Effector memory CD4-positive, alpha-beta T cell (primary cell): Measurements from ENCODE around the gene CRYBG3.

ENCODE experiments used
- DNase-seq, 3 donors: peaks; one replicate each; pipeline ENCODE4 v3.0.0-alpha.2; 2020
- H3K27ac ChIP-seq: 2 replicates; pipeline ENCODE4 v1.7.0; 2013; ENCODE audit warnings: mild to moderate bottlenecking, low read length, moderate library complexity; ENCODE audit not compliant: insufficient read depth, poor library complexity, severe bottlenecking
- H3K27me3 ChIP-seq: replicated peaks from 2 replicates; pipeline ENCODE4 v1.7.0; 2013; ENCODE audit warnings: mild to moderate bottlenecking, low read length; ENCODE audit not compliant: insufficient read depth, control insufficient read depth, poor library complexity, severe bottlenecking
- H3K36me3 ChIP-seq: 2 replicates; pipeline ENCODE4 v1.7.0; 2013; ENCODE audit warnings: mild to moderate bottlenecking, low read length, moderate library complexity; ENCODE audit not compliant: control insufficient read depth, insufficient read depth
- H3K4me1 ChIP-seq: 2 replicates; pipeline ENCODE4 v1.7.0; 2013; ENCODE audit warnings: low read length, mild to moderate bottlenecking; ENCODE audit not compliant: control insufficient read depth, insufficient read depth, poor library complexity, severe bottlenecking
- H3K4me3 ChIP-seq: 2 replicates; pipeline ENCODE4 v1.7.0; 2013; ENCODE audit warnings: low read length, low read depth, mild to moderate bottlenecking; ENCODE audit not compliant: insufficient read depth, poor library complexity, severe bottlenecking
- H3K9me3 ChIP-seq: 2 replicates; pipeline ENCODE4 v1.7.0; 2013; ENCODE audit warnings: mild to moderate bottlenecking, low read length, moderate library complexity; ENCODE audit not compliant: control insufficient read depth

CRYBG3 gene

GRCh38 chr3:97983933-97984491 is 162.2 kb downstream of the CRYBG3 start:
- DNase-seq, result no peak
- no peaks in the 10 kb centered on the region for H3K4me1 ChIP-seq
- H3K36me3 ChIP-seq, result no peaks in the 10 kb centered on the region
- H3K27ac ChIP-seq, result no peak overlapping the region
- no peaks in the 10 kb centered on the region for H3K9me3 ChIP-seq
- peaks cover 2% of the 10 kb centered on the region for H3K27me3 ChIP-seq
- H3K4me3 ChIP-seq, result no peak overlapping the region

GRCh38 chr3:97987306-97987705 is 165.5 kb downstream of the CRYBG3 start:
- DNase-seq, result no peak
- H3K4me3 ChIP-seq, result no peak overlapping the region
- peaks cover 2% of the 10 kb centered on the region for H3K27me3 ChIP-seq
- H3K27ac ChIP-seq, result no peak overlapping the region
- no peaks in the 10 kb centered on the region for H3K4me1 ChIP-seq
- no peaks in the 10 kb centered on the region for H3K36me3 ChIP-seq
- H3K9me3 ChIP-seq, result no peaks in the 10 kb centered on the region

GRCh38 chr3:97988784-97989568 is 167.2 kb downstream of the CRYBG3 start:
- Histone ChIP-seq H3K4me3 (no peak overlapping the region), H3K9me3 (no peaks in the 10 kb centered on the region), H3K27me3 (peaks cover 2% of the 10 kb centered on the region), H3K27ac (no peak overlapping the region), H3K4me1 (no peaks in the 10 kb centered on the region), H3K36me3 (no peaks in the 10 kb centered on the region)
- DNase-seq, result no peak

GRCh38 chr3:97990624-97991292 is 168.9 kb downstream of the CRYBG3 start:
- Histone ChIP-seq H3K36me3 (no peaks in the 10 kb centered on the region), H3K4me1 (no peaks in the 10 kb centered on the region), H3K9me3 (no peaks in the 10 kb centered on the region), H3K27ac (no peak overlapping the region), H3K4me3 (no peak overlapping the region), H3K27me3 (peaks cover 2% of the 10 kb centered on the region)
- DNase-seq, result no peak

GRCh38 chr3:97991293-97991682 is 169.5 kb downstream of the CRYBG3 start:
- Histone ChIP-seq H3K9me3 (no peaks in the 10 kb centered on the region), H3K4me3 (no peak overlapping the region), H3K27ac (no peak overlapping the region), H3K27me3 (peaks cover 2% of the 10 kb centered on the region), H3K4me1 (no peaks in the 10 kb centered on the region), H3K36me3 (no peaks in the 10 kb centered on the region)
- no peak for DNase-seq

GRCh38 chr3:97992547-97993173 is 170.8 kb downstream of the CRYBG3 start:
- Histone ChIP-seq H3K36me3 (no peaks in the 10 kb centered on the region), H3K9me3 (no peaks in the 10 kb centered on the region), H3K4me1 (no peaks in the 10 kb centered on the region), H3K27ac (no peak overlapping the region), H3K4me3 (no peak overlapping the region), H3K27me3 (no peaks in the 10 kb centered on the region)
- no peak for DNase-seq

GRCh38 chr3:97993526-97993925 is 171.7 kb downstream of the CRYBG3 start:
- H3K27ac ChIP-seq, result no peak overlapping the region
- no peaks in the 10 kb centered on the region for H3K36me3 ChIP-seq
- H3K9me3 ChIP-seq, result no peaks in the 10 kb centered on the region
- no peaks in the 10 kb centered on the region for H3K4me1 ChIP-seq
- DNase-seq, result no peak
- no peaks in the 10 kb centered on the region for H3K27me3 ChIP-seq
- no peak overlapping the region for H3K4me3 ChIP-seq

- no peak for DNase-seq
- H3K4me1 ChIP-seq, result no peaks in the 10 kb centered on the region
- no peaks in the 10 kb centered on the region for H3K9me3 ChIP-seq
- H3K27me3 ChIP-seq, result no peaks in the 10 kb centered on the region
- no peak overlapping the region for H3K4me3 ChIP-seq
- no peak overlapping the region for H3K27ac ChIP-seq
- no peaks in the 10 kb centered on the region for H3K36me3 ChIP-seq
Observed at GRCh38 chr3:97994328-97994945, 172.6 kb downstream of the CRYBG3 start.
